Stimulated activated CD8-positive, alpha-beta memory T cell treated with anti-CD3 and anti-CD28 coated beads, Interleukin-4, amount 100 ng/mL, for 1 hour (primary cell): Measurements from ENCODE around the gene TM4SF1.

Experiments used
- DNase-seq, 2 donors: peaks; one replicate each; pipeline ENCODE4 v3.0.0-alpha.2; 2020; ENCODE audit warnings: low read depth in 2 of 2, low spot score in 1 of 2

Gene TM4SF1

GRCh38 chr3:149375501-149376196 is 1.8 kb downstream of the TM4SF1 start:
- DNase-seq: no peak

- DNase-seq: no peak
These were observed 2.5 kb downstream of the TM4SF1 start for GRCh38 chr3:149374793-149375500.

GRCh38 chr3:149374391-149374790 is 3.1 kb downstream of the TM4SF1 start:
- no peak for DNase-seq

GRCh38 chr3:149373235-149374125 is 4.0 kb downstream of the TM4SF1 start:
- DNase-seq: no peak

- no peak for DNase-seq
These were observed 5.7 kb downstream of the TM4SF1 start for GRCh38 chr3:149371723-149372114.

- no peak for DNase-seq
These were observed 6.3 kb downstream of the TM4SF1 start for GRCh38 chr3:149371001-149371722.

- DNase-seq: no peak
These were observed 7.2 kb downstream of the TM4SF1 start for GRCh38 chr3:149369991-149370866.

GRCh38 chr3:149368674-149369497 is 8.6 kb downstream of the TM4SF1 start:
- no peak for DNase-seq

GRCh38 chr3:149368201-149368673 is 9.2 kb downstream of the TM4SF1 start:
- DNase-seq: no peak

- DNase-seq: no peak
These were observed 10.3 kb downstream of the TM4SF1 start for GRCh38 chr3:149366941-149367840.

- DNase-seq: no peak
These were observed 11.4 kb downstream of the TM4SF1 start for GRCh38 chr3:149366031-149366430.

GRCh38 chr3:149364624-149365023 is 12.8 kb downstream of the TM4SF1 start:
- no peak for DNase-seq

- DNase-seq: no peak
These were observed 14.4 kb downstream of the TM4SF1 start for GRCh38 chr3:149363053-149363452.

GRCh38 chr3:149362366-149362765 is 15.1 kb downstream of the TM4SF1 start:
- DNase-seq: no peak

- no peak for DNase-seq
These were observed 20.8 kb downstream of the TM4SF1 start for GRCh38 chr3:149356630-149357029.

- no peak for DNase-seq
These were observed 21.3 kb downstream of the TM4SF1 start for GRCh38 chr3:149356044-149356592.

GRCh38 chr3:149353581-149354184 is 23.8 kb downstream of the TM4SF1 start:
- DNase-seq: no peak
